Esophagus muscularis mucosa (tissue), 4 donors: ENCODE measurements around the gene ENTPD3. TPM values are rescaled to one million over a fixed set of nuclear protein-coding genes. Genes with fewer than 3 reads are reported as not detected.

ENCODE experiments used
- DNase-seq: peaks from one replicate; pipeline ENCODE4 v3.0.0-alpha.2; 2017; ENCODE audit errors: extremely low spot score
- H3K27ac ChIP-seq, 4 donors: fragments of 200-600 bp; sonication (generic); replicated peaks in 1 of 4; 1 replicate in 3 of 4; 2 replicates in 1 of 4; pipeline ENCODE4 v1.5.1; 2016 to 2019; ENCODE audit warnings: mild to moderate bottlenecking in 1 of 4
- H3K27me3 ChIP-seq, 4 donors: fragments of 200-600 bp; sonication (generic); one replicate each; pipeline versions ENCODE4 v1.5.1 to v1.6.0; 2016 to 2019
- H3K36me3 ChIP-seq, 4 donors: fragments of 200-600 bp; sonication (generic); one replicate each; pipeline ENCODE4 v1.5.1; 2016 to 2019
- H3K4me1 ChIP-seq, 4 donors: fragments of 200-600 bp; sonication (generic); one replicate each; pipeline ENCODE4 v1.5.1; 2016 to 2019
- H3K4me3 ChIP-seq, 4 donors: fragments of 200-600 bp; sonication (generic); 1 replicate in 2 of 4; 2 replicates in 2 of 4; pipeline ENCODE4 v1.5.1; 2016 to 2019; ENCODE audit warnings: mild to moderate bottlenecking in 4 of 4, moderate library complexity in 1 of 4
- H3K9me3 ChIP-seq, 4 donors: fragments of 200-600 bp; sonication (generic); 1 replicate in 3 of 4; 2 replicates in 1 of 4; pipeline ENCODE4 v1.5.1; 2016 to 2019
- EP300 ChIP-seq: sonication (generic); formaldehyde crosslinking; IDR thresholded peaks from one replicate; pipeline ENCODE4 v1.6.1; 2017; ENCODE audit warnings: antibody characterized with exemption
- POLR2A ChIP-seq: fragments of 450-650 bp; IDR thresholded peaks from one replicate; pipeline ENCODE4 v1.6.1; 2017; ENCODE audit warnings: antibody characterized with exemption, moderate library complexity, mild to moderate bottlenecking, low read depth
- POLR2AphosphoS5 ChIP-seq, 2 donors: sonication (generic); formaldehyde crosslinking; IDR thresholded peaks; one replicate each; pipeline ENCODE4 v1.6.1; 2017; ENCODE audit warnings: antibody characterized with exemption in 2 of 2
- WGBS: methylation state at CpG from one replicate; pipeline ENCODE4 v1.1.5; 2018; 5-methylcytosine and 5-hydroxymethylcytosine counted together
- intact Hi-C: fragments of 100-400 bp; cut with DNase I; formaldehyde crosslinking; loops from one replicate; pipeline ENCODE4 v1.15.1; 2023
- total RNA-seq, 4 donors: library from RNA; depleted of rRNA; stranded (reverse); fragments of >200 nt; gene quantifications; one replicate each; pipeline versions ENCODE4 v1.1.0 to v1.2.1, GENCODE V29; 2016
- TF ChIP-seq, protein P1 (sequence below), 3 experiments: fragments of 200-600 bp in 2 of 3; fragments of 450-650 bp in 1 of 3; sonication (generic) in 2 of 3; IDR thresholded peaks; one replicate each; pipeline ENCODE4 v1.5.1; 2017 to 2019; ENCODE audit warnings: antibody characterized with exemption in 3 of 3, mild to moderate bottlenecking in 2 of 3, moderate library complexity in 1 of 3

Gene ENTPD3
- total RNA-seq, 4 donors from 2014 or later, result 1.7 to 3.6 (median 2.1) TPM

GRCh38 chr3:40463579-40463978, 76.6 kb downstream of the ENTPD3 start:
- Histone ChIP-seq H3K9me3 (no peaks in the 10 kb centered on the region), H3K36me3 (peaks cover 50 to 91% (median 71%) of the 10 kb centered on the region in 4 donors), H3K27me3 (no peaks in the 10 kb centered on the region), H3K4me1 (peaks cover 4 to 23% (median 18%) of the 10 kb centered on the region in 4 donors), H3K4me3 (no peak overlapping the region), H3K27ac (no peak overlapping the region)
- 94% methylated on average over 2 of the region's 2 CpGs for WGBS
- no peak for DNase-seq
- TF ChIP-seq POLR2A, result no peak
- no peak for TF ChIP-seq POLR2AphosphoS5 (IDR thresholded peaks at IDR 0.05)
- TF ChIP-seq EP300, result no peak
- TF ChIP-seq, protein P1, sequence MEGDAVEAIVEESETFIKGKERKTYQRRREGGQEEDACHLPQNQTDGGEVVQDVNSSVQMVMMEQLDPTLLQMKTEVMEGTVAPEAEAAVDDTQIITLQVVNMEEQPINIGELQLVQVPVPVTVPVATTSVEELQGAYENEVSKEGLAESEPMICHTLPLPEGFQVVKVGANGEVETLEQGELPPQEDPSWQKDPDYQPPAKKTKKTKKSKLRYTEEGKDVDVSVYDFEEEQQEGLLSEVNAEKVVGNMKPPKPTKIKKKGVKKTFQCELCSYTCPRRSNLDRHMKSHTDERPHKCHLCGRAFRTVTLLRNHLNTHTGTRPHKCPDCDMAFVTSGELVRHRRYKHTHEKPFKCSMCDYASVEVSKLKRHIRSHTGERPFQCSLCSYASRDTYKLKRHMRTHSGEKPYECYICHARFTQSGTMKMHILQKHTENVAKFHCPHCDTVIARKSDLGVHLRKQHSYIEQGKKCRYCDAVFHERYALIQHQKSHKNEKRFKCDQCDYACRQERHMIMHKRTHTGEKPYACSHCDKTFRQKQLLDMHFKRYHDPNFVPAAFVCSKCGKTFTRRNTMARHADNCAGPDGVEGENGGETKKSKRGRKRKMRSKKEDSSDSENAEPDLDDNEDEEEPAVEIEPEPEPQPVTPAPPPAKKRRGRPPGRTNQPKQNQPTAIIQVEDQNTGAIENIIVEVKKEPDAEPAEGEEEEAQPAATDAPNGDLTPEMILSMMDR (IDR thresholded peaks at IDR 0.05), result no peak
- intact Hi-C loops, result no loop called here

DNA sequence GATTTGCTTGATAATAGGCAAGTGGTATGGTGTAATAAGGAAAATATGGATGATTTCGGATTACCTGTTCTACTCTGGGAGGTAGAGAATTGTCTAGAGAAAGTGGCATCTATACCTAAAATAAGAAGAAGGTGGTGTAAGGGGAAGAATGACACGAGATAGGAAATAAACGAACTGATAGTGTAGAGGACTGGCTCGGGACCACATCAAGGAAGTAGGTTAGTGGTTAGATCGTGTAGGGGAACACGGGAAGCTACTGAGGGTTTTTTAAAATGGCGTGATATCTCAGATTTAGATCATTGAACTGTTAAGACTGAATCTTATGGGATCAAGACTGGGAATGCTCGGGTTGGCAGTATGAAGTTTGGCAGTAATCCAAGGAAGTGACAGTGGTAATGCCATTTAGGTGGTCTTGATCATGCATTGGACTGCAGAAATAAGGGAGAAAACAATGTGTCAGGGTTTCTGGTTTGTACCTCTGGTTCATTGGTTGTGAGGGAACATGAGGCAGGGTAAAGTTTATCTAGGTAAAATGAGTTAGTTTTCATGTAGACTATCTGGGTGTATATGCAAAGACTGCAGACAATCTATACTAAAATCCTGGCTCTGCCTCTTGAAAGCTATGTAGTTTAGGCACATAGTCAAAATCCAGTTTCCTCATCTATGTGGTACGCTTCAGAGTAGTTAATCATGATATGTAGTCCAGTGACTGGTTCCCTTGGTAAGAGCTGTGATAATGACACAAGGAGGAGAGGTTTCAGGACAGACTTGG, 77.5 kb downstream of the ENTPD3 start:
- H3K27me3 ChIP-seq, result no peaks in the 10 kb centered on the region
- H3K36me3 ChIP-seq, result peaks cover 41 to 81% (median 62%) of the 10 kb centered on the region in 4 donors
- peaks cover 0 to 14% (median 9%) of the 10 kb centered on the region in 4 donors for H3K4me1 ChIP-seq
- intact Hi-C loops, result no loop called here
- TF ChIP-seq, protein P1 (IDR thresholded peaks at IDR 0.05), result no peak
- no peak for TF ChIP-seq POLR2AphosphoS5 (IDR thresholded peaks at IDR 0.05)
- H3K9me3 ChIP-seq, result no peaks in the 10 kb centered on the region
- 65% methylated on average over 9 of the region's 9 CpGs for WGBS
- no peak overlapping the region for H3K27ac ChIP-seq
- H3K4me3 ChIP-seq, result no peak overlapping the region
- no peak for DNase-seq

DNA sequence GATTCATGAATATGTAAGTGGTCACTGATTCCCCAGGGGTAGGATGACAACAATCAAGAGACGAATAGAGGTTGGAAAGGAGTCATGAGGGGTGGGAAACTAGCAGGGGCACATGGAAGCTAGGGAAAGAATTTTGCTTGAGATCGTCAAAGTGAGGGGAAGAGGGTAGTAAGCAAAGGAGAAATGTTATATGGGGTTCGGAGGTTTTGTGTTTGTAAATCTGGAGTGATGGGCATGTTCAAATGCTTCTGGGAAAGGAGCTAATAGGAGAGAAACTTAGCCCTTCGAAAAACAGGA, 78.1 kb downstream of the ENTPD3 start:
- WGBS, result 78% methylated on average over 4 of the region's 4 CpGs
- H3K4me1 ChIP-seq, result peaks cover 0 to 10% (median 5%) of the 10 kb centered on the region in 4 donors
- no peaks in the 10 kb centered on the region for H3K9me3 ChIP-seq
- H3K36me3 ChIP-seq, result peaks cover 37 to 76% (median 57%) of the 10 kb centered on the region in 4 donors
- DNase-seq, result no peak
- no peaks in the 10 kb centered on the region for H3K27me3 ChIP-seq
- H3K4me3 ChIP-seq, result no peak overlapping the region
- H3K27ac ChIP-seq, result no peak overlapping the region
- intact Hi-C loops, result no loop called here
- no peak for TF ChIP-seq POLR2AphosphoS5 (IDR thresholded peaks at IDR 0.05)
- no peak for TF ChIP-seq EP300
- TF ChIP-seq POLR2A, result no peak
- TF ChIP-seq, protein P1 (IDR thresholded peaks at IDR 0.05), result no peak

GRCh38 chr3:40465456-40465855, 78.5 kb downstream of the ENTPD3 start:
- no peaks in the 10 kb centered on the region for H3K9me3 ChIP-seq
- no peak overlapping the region for H3K4me3 ChIP-seq
- TF ChIP-seq POLR2AphosphoS5 (IDR thresholded peaks at IDR 0.05), result no peak
- no peak for TF ChIP-seq EP300
- TF ChIP-seq, protein P1 (IDR thresholded peaks at IDR 0.05), result no peak
- TF ChIP-seq POLR2A, result no peak
- no peaks in the 10 kb centered on the region for H3K27me3 ChIP-seq
- peaks cover 33 to 72% (median 53%) of the 10 kb centered on the region in 4 donors for H3K36me3 ChIP-seq
- no peak overlapping the region for H3K27ac ChIP-seq
- 91% methylated on average over 2 of the region's 2 CpGs for WGBS
- H3K4me1 ChIP-seq, result peaks cover 0 to 6% (median 3%) of the 10 kb centered on the region in 4 donors
- intact Hi-C loops, result no loop called here
- no peak for DNase-seq

- no peaks in the 10 kb centered on the region for H3K27me3 ChIP-seq
- WGBS, result 92% methylated on average over 3 of the region's 4 CpGs
- H3K4me1 ChIP-seq, result no peaks in the 10 kb centered on the region
- H3K4me3 ChIP-seq, result no peak overlapping the region
- TF ChIP-seq POLR2A (no peak), EP300 (no peak), POLR2AphosphoS5 (IDR thresholded peaks at IDR 0.05) (no peak)
- TF ChIP-seq, protein P1 (IDR thresholded peaks at IDR 0.05), result no peak
- peaks cover 9 to 46% (median 27%) of the 10 kb centered on the region in 4 donors for H3K36me3 ChIP-seq
- DNase-seq, result no peak
- H3K27ac ChIP-seq, result no peak overlapping the region
- intact Hi-C loops, result no loop called here
- no peaks in the 10 kb centered on the region for H3K9me3 ChIP-seq
Measured at GRCh38 chr3:40468018-40468417, 81.0 kb downstream of the ENTPD3 start.
